ENCODE results near the gene VPS16. TPM values are rescaled to one million over a fixed set of nuclear protein-coding genes. Genes with fewer than 3 reads are reported as not detected.

Gene VPS16
- total RNA-seq, 1 donor from 2014 or later = 32.7 TPM

DNA sequence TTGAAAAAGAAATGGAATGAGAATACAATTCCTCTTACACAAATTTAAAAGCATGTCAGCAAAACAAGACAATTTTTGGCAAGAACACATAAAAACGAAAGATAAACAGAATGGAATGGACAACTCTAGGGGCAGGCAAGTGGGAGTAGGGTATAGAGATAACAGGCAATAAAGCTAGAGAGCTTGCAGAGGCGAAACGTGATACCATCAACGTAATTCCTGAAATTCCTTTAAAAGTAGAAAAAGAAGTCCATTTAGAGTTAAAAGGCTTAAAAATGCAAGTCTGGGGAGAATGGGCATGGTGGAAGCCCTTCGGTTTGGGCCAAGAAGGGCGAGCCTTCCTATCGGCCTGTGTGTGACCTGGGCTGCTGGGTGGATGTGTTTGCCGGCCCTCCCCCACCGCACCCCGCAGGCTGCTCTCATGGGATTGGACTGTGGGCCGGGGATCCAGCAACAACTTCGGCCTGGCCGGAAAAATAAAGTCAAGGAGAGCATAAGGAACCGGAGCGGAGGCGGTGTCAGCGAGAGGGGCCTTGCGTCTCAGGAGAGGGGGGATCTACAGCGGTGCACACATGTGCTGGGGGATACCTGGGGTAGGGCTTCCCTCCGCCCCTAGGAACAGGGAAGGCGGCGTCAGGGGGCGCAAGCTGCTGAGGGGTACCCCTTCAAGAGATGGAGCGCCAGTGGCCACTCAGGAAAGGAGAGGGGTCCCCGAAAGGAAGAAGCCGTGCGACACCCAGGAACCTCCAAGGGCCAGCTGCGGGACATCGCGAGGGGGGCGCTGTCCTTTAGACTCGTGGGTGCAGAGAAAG, 20.3 kb upstream of the VPS16 start:
- H3K36me3 Mint-ChIP-seq (ENCODE audit: low read depth) = no peaks in the 10 kb centered on the region
- H3K27me3 Mint-ChIP-seq (ENCODE audit: low read depth) = no peaks in the 10 kb centered on the region
- peak overlapping the region; percentile 72 for H3K27ac Mint-ChIP-seq (ENCODE audit: unreplicated experiment)
- H3K9me3 Mint-ChIP-seq (ENCODE audit: low read depth) = no peaks in the 10 kb centered on the region
- no peak for DNase-seq (ENCODE audit: low spot score)
- peaks cover 25% of the 10 kb centered on the region for H3K4me1 Mint-ChIP-seq (ENCODE audit: low read depth)
- H3K4me3 Mint-ChIP-seq (ENCODE audit: unreplicated experiment) = peak overlapping the region; percentile 21
- TF ChIP-seq, protein P1, sequence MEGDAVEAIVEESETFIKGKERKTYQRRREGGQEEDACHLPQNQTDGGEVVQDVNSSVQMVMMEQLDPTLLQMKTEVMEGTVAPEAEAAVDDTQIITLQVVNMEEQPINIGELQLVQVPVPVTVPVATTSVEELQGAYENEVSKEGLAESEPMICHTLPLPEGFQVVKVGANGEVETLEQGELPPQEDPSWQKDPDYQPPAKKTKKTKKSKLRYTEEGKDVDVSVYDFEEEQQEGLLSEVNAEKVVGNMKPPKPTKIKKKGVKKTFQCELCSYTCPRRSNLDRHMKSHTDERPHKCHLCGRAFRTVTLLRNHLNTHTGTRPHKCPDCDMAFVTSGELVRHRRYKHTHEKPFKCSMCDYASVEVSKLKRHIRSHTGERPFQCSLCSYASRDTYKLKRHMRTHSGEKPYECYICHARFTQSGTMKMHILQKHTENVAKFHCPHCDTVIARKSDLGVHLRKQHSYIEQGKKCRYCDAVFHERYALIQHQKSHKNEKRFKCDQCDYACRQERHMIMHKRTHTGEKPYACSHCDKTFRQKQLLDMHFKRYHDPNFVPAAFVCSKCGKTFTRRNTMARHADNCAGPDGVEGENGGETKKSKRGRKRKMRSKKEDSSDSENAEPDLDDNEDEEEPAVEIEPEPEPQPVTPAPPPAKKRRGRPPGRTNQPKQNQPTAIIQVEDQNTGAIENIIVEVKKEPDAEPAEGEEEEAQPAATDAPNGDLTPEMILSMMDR (IDR thresholded peaks at IDR 0.05) = no peak

DNA sequence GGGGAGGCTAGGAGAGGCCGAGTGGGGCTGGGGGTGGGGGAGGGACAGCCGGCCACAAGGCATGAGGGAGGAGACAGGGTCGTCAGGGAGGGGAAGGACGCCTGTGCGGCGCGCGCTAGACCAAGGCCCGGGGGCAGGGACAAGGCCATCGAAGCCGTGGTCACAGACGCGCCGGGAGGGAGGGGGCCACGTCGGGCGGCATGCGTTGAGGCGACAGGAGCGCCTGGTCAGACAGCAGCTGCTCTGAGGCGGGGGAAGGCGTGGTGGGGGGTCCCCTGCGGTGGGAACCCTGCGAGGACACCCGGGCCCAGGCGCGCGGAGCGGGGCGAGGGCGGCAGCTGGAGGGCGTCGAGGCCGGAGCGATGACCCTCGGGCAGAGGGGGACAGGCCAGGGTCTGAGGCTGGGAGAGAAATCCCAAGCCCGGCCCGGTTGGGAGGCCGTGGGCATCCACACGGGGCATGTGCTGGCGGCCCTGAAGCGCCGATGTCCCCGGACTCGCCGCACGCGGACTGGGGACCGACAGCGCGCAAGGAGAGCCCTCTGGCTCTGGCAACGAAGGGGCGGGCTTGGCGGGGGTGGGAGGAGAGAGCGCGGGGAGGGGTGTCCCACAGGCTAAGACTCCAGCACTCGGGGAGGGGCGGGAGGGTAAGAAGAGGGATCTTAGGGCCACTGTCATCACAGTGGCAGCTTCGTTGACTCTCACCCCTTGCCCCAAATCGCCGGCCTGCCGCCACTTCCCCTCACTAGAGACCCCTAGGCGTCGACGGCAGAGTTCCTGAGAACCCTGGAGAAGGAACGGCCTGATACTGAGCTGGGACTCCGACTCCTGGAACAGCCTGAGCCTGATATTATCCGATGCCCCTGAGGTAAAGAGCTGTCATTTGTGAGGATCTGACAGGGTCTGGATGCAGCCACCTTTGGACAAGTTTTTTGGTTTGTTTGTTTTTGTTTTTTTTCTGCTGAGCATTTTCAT, 19.4 kb upstream of the VPS16 start:
- no peak overlapping the region for H3K27ac Mint-ChIP-seq (ENCODE audit: unreplicated experiment)
- no peak overlapping the region for H3K4me3 Mint-ChIP-seq (ENCODE audit: unreplicated experiment)
- DNase-seq (ENCODE audit: low spot score) = no peak
- TF ChIP-seq, protein P1 (IDR thresholded peaks at IDR 0.05) = no peak
- H3K36me3 Mint-ChIP-seq (ENCODE audit: low read depth) = no peaks in the 10 kb centered on the region
- no peaks in the 10 kb centered on the region for H3K27me3 Mint-ChIP-seq (ENCODE audit: low read depth)
- H3K9me3 Mint-ChIP-seq (ENCODE audit: low read depth) = no peaks in the 10 kb centered on the region
- H3K4me1 Mint-ChIP-seq (ENCODE audit: low read depth) = peaks cover 20% of the 10 kb centered on the region

DNA sequence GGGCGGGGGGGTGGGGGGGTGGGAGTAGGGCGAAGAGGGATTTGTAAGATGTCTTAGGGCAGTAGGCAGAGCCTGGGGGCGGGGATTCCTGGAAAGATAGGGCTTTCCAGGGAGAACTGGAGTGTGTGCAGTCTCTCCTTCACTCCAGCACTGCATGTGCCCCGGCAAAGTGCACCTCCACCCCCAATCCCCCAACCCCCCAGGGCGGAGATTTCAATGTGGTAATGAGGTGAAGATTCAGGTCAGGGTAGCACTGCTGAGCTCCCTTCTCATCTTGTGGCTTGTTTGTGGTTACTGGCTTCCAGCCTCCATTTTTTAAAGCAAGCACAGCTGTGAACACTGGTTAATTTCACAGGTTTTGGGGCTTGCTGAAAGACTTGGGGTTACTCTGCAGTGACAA, 18.5 kb upstream of the VPS16 start:
- TF ChIP-seq, protein P1 (IDR thresholded peaks at IDR 0.05) = no peak
- Mint-ChIP-seq H3K36me3 (ENCODE audit: low read depth) (no peaks in the 10 kb centered on the region), H3K27me3 (ENCODE audit: low read depth) (no peaks in the 10 kb centered on the region), H3K27ac (ENCODE audit: unreplicated experiment) (no peak overlapping the region), H3K4me1 (ENCODE audit: low read depth) (peaks cover 20% of the 10 kb centered on the region), H3K4me3 (ENCODE audit: unreplicated experiment) (no peak overlapping the region), H3K9me3 (ENCODE audit: low read depth) (peaks cover under 1% of the 10 kb centered on the region)
- no peak for DNase-seq (ENCODE audit: low spot score)

DNA sequence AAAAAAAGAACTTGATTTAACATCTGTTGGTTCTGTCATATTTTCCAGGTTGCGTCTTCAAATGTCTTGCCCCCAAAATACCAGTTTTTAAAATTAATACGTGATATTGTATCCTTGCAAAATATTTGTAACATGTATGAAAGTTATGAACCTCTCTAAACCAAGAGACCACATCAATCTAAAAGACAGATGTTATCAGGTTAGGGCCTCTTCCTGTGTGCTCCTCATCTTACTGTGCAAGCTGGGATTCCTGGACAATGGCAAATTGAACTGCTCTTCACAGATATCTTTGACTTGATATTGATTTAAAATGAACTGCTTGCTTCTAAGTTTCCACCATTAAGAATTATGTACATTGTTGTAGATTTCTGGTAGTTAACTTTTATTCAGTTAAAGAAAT, 14.8 kb upstream of the VPS16 start:
- no peak overlapping the region for H3K4me3 Mint-ChIP-seq (ENCODE audit: unreplicated experiment)
- H3K9me3 Mint-ChIP-seq (ENCODE audit: low read depth) = peaks cover 3% of the 10 kb centered on the region
- no peaks in the 10 kb centered on the region for H3K36me3 Mint-ChIP-seq (ENCODE audit: low read depth)
- H3K27ac Mint-ChIP-seq (ENCODE audit: unreplicated experiment) = no peak overlapping the region
- H3K27me3 Mint-ChIP-seq (ENCODE audit: low read depth) = peaks cover 8% of the 10 kb centered on the region
- DNase-seq (ENCODE audit: low spot score) = no peak
- TF ChIP-seq, protein P1 (IDR thresholded peaks at IDR 0.05) = no peak
- H3K4me1 Mint-ChIP-seq (ENCODE audit: low read depth) = peaks cover 6% of the 10 kb centered on the region

DNA sequence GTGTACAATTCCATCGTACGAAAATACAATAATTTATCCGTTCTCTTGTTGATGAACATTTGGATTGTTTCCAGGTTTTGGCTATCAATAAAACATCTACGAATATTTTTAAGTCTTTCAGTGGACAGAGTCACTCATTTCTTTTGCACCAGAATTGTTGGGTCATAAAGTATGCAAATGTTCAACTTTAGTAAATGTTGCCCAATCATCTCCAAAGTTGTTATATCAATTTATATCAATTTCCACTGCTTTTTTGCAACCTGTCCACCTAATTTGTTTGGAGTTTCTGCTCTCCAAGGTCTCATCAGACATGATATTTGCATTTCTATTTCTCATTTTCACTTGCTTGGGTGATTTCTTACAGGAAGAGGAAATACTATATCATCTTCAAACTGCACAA, 13.9 kb upstream of the VPS16 start:
- Mint-ChIP-seq H3K36me3 (ENCODE audit: low read depth) (no peaks in the 10 kb centered on the region), H3K27ac (ENCODE audit: unreplicated experiment) (no peak overlapping the region), H3K9me3 (ENCODE audit: low read depth) (peaks cover 3% of the 10 kb centered on the region), H3K27me3 (ENCODE audit: low read depth) (peaks cover 8% of the 10 kb centered on the region), H3K4me1 (ENCODE audit: low read depth) (peaks cover 5% of the 10 kb centered on the region), H3K4me3 (ENCODE audit: unreplicated experiment) (no peak overlapping the region)
- TF ChIP-seq, protein P1 (IDR thresholded peaks at IDR 0.05) = no peak
- no peak for DNase-seq (ENCODE audit: low spot score)
